NT2/D1 (cell line): Measurements from ENCODE around the gene AKR1C4.
"Not testable (repeated sequence)": the region's sequence is repeated elsewhere in the genome, so short reads cannot be mapped to it uniquely, and the experiment has no call there.

Experiments
- DNase-seq: peaks from one replicate; pipeline ENCODE4 v3.0.0-alpha.2; 2011; ENCODE audit warnings: low read depth, low spot score
- H3K27me3 ChIP-seq: 2 replicates; pipeline ENCODE4 v1.6.0; 2011; ENCODE audit warnings: mild to moderate bottlenecking; ENCODE audit not compliant: insufficient read length, insufficient read depth
- H3K36me3 ChIP-seq: 2 replicates; pipeline ENCODE4 v1.6.1; 2011; ENCODE audit warnings: mild to moderate bottlenecking, low read length, mixed read lengths; ENCODE audit not compliant: insufficient read depth, insufficient read length
- H3K4me1 ChIP-seq: 2 replicates; pipeline ENCODE4 v1.5.1; 2011; ENCODE audit not compliant: insufficient read depth, insufficient read length
- H3K4me3 ChIP-seq: 2 replicates; pipeline ENCODE4 v1.5.1; 2011; ENCODE audit warnings: low read depth; ENCODE audit not compliant: insufficient read length
- H3K9ac ChIP-seq: 2 replicates; pipeline ENCODE4 v1.6.0; 2011; ENCODE audit warnings: low read depth; ENCODE audit not compliant: insufficient read length
- H3K9me3 ChIP-seq: 2 replicates; pipeline ENCODE4 v1.5.1; 2011; ENCODE audit warnings: mild to moderate bottlenecking, low read length; ENCODE audit not compliant: insufficient read depth
- SUZ12 ChIP-seq: IDR thresholded peaks from 2 replicates; pipeline ENCODE4 v1.6.1; 2011; ENCODE audit not compliant: insufficient read length, insufficient read depth; ENCODE audit errors: extremely low read depth
- YY1 ChIP-seq: IDR thresholded peaks from 2 replicates; pipeline ENCODE4 v1.6.1; 2011; ENCODE audit not compliant: insufficient read length, insufficient read depth
- ZNF274 ChIP-seq: IDR thresholded peaks from 2 replicates; pipeline ENCODE4 v1.6.1; 2011; ENCODE audit warnings: mild to moderate bottlenecking, low read depth, low read length

The AKR1C4 gene

DNA sequence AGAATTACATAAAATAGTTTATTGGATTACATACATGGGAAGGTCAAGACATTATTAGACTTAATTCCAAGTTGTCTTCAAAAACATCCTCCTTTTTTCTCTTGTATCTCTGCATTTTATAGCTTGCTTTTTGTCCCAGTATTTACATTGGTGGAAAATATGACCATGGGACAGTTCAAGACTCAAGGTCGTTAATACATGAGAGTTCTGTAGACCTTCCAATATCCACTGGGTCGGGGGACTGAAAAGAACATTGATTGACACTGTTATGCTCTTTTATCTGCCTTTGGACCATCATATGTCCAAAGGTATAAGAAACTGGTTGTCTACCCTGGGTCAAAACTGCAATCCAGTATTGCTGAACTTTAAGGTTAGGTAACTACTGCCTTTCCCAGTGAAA is 36.7 kb downstream of the AKR1C4 start:
- no peak for DNase-seq
- Histone ChIP-seq H3K4me3 (no peak overlapping the region), H3K27me3 (no peaks in the 10 kb centered on the region), H3K4me1 (no peaks in the 10 kb centered on the region), H3K9me3 (no peaks in the 10 kb centered on the region), H3K9ac (no peak overlapping the region), H3K36me3 (no peaks in the 10 kb centered on the region)
- no peak for TF ChIP-seq SUZ12
- no peak for TF ChIP-seq YY1
- no peak for TF ChIP-seq ZNF274

DNA sequence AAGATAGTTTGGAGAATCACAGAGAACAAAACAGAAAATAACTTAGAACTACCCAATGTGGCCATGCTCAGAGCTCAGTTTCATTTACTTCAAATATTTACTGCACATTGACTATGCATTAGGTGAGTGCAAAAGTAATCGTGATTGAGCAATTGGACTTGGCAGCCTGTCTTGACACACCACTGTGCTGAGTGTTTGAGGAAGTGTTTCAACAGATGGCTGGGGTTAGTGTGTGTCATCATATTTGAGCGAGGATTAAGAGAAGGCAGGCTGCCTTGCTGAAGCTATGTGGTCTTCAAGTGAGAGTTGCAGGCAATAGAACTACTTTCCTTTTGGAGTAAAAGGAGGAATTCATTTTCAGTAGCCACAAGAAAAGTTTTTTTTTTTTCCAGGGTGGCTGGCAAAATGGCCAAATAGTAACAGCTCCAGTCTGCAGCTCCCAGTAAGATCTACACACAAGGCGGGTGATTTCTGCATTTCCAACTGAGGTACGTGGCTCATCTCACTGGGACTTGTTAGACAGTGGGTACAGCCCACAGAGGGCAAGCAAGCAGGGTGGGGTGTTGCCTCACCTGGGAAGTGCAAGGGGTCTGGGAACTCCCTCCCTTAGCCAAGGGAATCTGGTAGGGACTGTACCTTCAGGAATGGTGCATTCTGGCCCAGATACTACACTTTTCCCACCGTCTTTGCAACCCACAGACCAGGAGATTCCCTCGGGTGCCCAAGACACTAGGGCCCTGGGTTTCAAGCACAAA is 37.6 kb downstream of the AKR1C4 start:
- H3K36me3 ChIP-seq = no peaks in the 10 kb centered on the region
- H3K9me3 ChIP-seq = no peaks in the 10 kb centered on the region
- no peaks in the 10 kb centered on the region for H3K27me3 ChIP-seq
- TF ChIP-seq SUZ12 (no peak), ZNF274 (no peak), YY1 (no peak)
- H3K9ac ChIP-seq = no peak overlapping the region
- no peaks in the 10 kb centered on the region for H3K4me1 ChIP-seq
- no peak for DNase-seq
- H3K4me3 ChIP-seq = no peak overlapping the region

DNA sequence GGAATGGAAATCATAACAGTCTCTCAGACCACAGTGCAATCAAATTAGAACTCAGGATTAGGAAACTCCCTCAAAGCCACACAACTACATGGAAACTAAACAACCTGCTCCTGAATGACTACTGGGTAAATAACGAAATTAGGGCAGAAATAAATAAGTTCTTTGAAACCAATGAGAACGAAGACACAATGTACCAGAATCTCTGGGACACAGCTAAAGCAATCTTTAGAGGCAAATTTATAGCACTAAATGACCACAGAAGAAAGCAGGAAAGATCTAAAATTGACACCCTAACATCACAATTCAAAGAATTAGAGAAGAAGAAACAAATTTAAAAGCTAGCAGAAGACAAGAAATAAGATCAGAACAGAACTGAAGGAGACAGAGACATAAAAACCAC is 40.9 kb downstream of the AKR1C4 start:
- not testable (repeated sequence) for H3K27me3 ChIP-seq, H3K9ac ChIP-seq, H3K36me3 ChIP-seq, DNase-seq, H3K4me3 ChIP-seq, H3K4me1 ChIP-seq, H3K9me3 ChIP-seq

DNA sequence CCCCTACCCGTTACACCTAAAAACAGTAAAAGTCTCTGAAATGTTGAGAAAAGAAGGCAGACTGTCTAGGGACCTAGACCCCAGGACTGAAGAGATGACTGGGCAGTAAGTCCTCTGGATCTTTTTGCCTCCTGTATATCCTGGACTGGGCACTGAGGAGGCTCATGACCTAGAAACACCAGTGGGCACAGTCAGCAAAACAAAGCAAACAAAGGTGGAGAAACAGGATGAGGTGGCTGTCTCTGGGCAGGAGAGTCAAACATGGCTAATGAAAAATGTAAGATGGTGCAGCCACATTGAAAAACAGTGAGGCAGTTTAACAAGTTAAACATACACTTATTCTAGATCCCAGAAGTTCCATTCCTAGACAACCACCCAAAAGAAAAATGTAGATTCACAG is 45.9 kb downstream of the AKR1C4 start:
- no peak for DNase-seq
- Histone ChIP-seq H3K9me3 (no peaks in the 10 kb centered on the region), H3K4me1 (no peaks in the 10 kb centered on the region), H3K27me3 (no peaks in the 10 kb centered on the region), H3K36me3 (no peaks in the 10 kb centered on the region), H3K4me3 (no peak overlapping the region), H3K9ac (no peak overlapping the region)
- TF ChIP-seq ZNF274 (no peak), SUZ12 (no peak), YY1 (no peak)

DNA sequence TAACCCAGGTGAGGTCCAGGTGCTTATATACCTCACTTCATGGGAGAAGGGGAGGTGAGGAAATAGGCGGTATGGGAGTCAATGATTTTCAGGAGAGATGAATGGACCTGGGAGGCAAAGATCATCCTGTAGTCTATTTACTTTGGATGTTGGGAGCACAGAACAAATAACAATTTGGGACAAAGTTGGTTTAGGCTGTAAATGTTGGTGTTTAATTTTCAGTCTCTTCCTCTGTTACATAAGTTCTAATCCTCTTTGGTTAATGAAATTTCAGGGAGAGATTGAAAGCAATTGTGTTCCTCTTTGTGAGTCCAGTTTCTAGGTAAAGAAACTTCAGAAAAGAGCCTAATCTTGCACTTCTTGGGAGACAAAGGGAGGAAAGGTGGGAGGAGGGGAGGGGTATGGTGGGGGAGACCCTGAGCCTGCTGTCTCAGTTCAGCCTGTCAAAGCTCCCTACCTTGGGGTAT is 46.9 kb downstream of the AKR1C4 start:
- no peak for TF ChIP-seq SUZ12
- Histone ChIP-seq H3K4me1 (no peaks in the 10 kb centered on the region), H3K9me3 (no peaks in the 10 kb centered on the region), H3K36me3 (no peaks in the 10 kb centered on the region), H3K27me3 (no peaks in the 10 kb centered on the region), H3K4me3 (no peak overlapping the region), H3K9ac (no peak overlapping the region)
- DNase-seq = no peak

DNA sequence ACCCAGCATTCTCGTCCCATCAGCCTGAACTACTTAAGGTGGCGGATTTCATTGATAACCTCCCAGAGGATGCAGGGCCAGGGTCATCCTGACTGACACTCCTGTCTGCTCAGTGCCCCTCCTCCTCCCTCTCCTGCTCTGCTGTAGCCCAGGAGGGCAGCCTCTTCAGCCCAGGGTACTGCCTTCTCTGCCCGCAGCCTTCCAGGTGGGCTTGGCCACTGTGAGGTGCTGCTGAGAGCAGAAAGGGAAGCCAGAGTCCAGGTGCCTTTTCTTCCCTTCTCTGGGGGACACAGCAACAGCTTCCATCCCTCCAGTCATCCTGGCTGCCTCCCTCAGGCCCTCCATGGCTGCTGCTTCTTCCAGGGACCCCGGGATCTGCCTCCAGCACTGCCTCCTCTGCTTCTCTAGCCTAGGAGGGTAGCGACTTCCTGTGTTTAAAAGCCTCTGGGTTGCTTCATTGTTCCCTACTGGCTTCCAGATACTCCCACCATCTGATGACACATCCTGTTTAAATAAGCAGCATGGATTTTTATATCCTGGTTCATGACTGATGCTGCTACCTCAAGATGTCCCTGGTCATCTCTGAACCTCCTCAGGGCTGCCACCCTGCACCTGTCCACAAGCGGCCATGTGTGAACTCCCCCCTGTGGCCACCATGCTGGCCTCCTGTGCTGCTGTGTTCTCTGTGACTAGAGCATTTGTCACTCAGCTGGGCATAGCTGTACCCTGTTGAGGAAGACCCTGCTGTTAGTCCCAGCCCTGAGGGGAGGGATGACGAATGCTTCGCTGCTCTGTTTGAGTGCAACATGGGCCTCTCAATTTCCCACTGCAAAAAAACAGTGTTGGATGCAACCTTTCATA is 55.8 kb downstream of the AKR1C4 start:
- Histone ChIP-seq H3K27me3 (no peaks in the 10 kb centered on the region), H3K4me3 (no peak overlapping the region), H3K4me1 (no peaks in the 10 kb centered on the region), H3K9ac (no peak overlapping the region), H3K36me3 (no peaks in the 10 kb centered on the region), H3K9me3 (no peaks in the 10 kb centered on the region)
- TF ChIP-seq YY1 (no peak), ZNF274 (no peak), SUZ12 (no peak)
- DNase-seq = no peak

- Histone ChIP-seq H3K4me1 (no peaks in the 10 kb centered on the region), H3K9me3 (no peaks in the 10 kb centered on the region), H3K4me3 (no peak overlapping the region), H3K9ac (no peak overlapping the region), H3K36me3 (no peaks in the 10 kb centered on the region), H3K27me3 (no peaks in the 10 kb centered on the region)
- TF ChIP-seq YY1 (no peak), SUZ12 (no peak), ZNF274 (no peak)
- DNase-seq = no peak
Measured at GRCh38 chr10:5254488-5254887, 57.9 kb downstream of the AKR1C4 start.

GRCh38 chr10:5257768-5258167 is 61.1 kb downstream of the AKR1C4 start:
- H3K9me3 ChIP-seq, H3K36me3 ChIP-seq, H3K9ac ChIP-seq, H3K4me1 ChIP-seq, DNase-seq, H3K4me3 ChIP-seq, H3K27me3 ChIP-seq: not testable (repeated sequence)
